ENCODE measurements around the gene NBEA. TPM values are rescaled to one million over a fixed set of nuclear protein-coding genes. Genes with fewer than 3 reads are reported as not detected.

NBEA gene
- total RNA-seq, 3 donors from 2014 or later: 0.19 to 0.58 (median 0.43) TPM

DNA sequence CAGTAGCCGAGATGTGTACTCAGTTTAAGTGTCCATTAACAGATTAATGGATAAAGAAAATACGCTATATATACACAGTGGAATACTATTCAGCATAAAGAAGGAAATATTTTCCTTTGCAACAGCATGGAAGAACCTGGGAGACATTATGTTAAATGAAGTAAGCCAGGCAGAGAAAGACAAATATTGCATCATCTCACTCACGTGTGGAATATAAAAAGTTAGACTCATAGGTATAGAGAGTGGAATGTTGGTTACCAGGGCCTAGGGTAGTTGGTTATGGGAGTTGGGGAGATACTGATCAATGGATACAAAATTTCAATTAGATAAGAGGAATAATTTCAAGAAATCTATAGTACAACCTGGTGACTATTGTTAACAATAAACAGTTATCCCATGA lies 324.3 kb downstream of the NBEA start:
- Mint-ChIP-seq H3K4me1 (ENCODE audit: low read depth) (no peaks in the 10 kb centered on the region), H3K36me3 (ENCODE audit: insufficient read depth) (no peaks in the 10 kb centered on the region), H3K4me3 (no peak overlapping the region), H3K9me3 (peaks cover 14% of the 10 kb centered on the region), H3K27me3 (ENCODE audit: low read depth) (no peaks in the 10 kb centered on the region)
- DNase-seq (no peak), ATAC-seq (no peak)

DNA sequence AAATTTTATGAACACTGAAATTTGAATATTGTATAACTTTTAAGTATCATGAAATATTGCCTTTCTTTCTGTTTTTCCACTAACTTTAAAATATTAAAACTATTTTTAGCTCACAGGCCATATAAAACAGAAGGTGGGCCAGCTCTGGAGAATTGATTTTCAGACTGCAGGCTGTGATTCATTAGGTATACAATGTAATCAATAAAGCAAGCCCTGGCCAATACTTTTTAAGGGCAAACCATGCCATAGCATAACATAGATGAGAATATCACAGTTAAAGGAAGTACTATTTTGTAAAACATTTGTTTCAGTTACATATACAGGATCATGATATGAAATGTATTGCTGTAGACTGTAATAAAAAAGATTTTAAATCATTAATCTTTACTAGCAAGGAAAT lies 336.8 kb downstream of the NBEA start:
- no peaks in the 10 kb centered on the region for H3K27me3 Mint-ChIP-seq (ENCODE audit: low read depth)
- no peak for ATAC-seq
- no peaks in the 10 kb centered on the region for H3K9me3 Mint-ChIP-seq
- H3K4me1 Mint-ChIP-seq (ENCODE audit: low read depth): no peaks in the 10 kb centered on the region
- H3K4me3 Mint-ChIP-seq: no peak overlapping the region
- H3K36me3 Mint-ChIP-seq (ENCODE audit: insufficient read depth): no peaks in the 10 kb centered on the region
- DNase-seq: no peak

DNA sequence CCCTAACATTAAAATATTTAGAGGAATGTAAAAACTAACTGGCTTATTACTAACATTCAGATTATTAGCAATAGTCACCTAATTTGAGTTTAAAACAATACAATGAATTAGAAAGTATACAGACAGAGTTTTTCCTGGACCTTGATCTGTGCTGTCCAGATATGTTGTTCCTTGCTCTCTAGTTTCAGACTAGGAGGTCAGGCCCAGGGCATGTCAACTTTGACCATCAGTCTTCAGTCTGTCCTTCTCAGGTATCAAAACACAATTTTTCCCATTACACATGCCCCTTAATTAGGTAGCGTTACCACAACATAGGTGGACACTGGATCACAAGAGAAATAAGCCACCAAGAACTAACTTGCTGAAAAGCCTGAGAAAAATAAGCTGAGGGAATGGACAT lies 337.4 kb downstream of the NBEA start:
- Mint-ChIP-seq H3K27me3 (ENCODE audit: low read depth) (no peaks in the 10 kb centered on the region), H3K4me3 (no peak overlapping the region), H3K9me3 (no peaks in the 10 kb centered on the region), H3K4me1 (ENCODE audit: low read depth) (no peaks in the 10 kb centered on the region), H3K36me3 (ENCODE audit: insufficient read depth) (no peaks in the 10 kb centered on the region)
- ATAC-seq: no peak
- no peak for DNase-seq

GRCh38 chr13:35283856-35284255 lies 341.8 kb downstream of the NBEA start:
- no peak overlapping the region for H3K4me3 Mint-ChIP-seq
- no peaks in the 10 kb centered on the region for H3K27me3 Mint-ChIP-seq (ENCODE audit: low read depth)
- H3K36me3 Mint-ChIP-seq (ENCODE audit: insufficient read depth): no peaks in the 10 kb centered on the region
- H3K9me3 Mint-ChIP-seq: no peaks in the 10 kb centered on the region
- DNase-seq: no peak
- ATAC-seq: no peak
- H3K4me1 Mint-ChIP-seq (ENCODE audit: low read depth): no peaks in the 10 kb centered on the region

DNA sequence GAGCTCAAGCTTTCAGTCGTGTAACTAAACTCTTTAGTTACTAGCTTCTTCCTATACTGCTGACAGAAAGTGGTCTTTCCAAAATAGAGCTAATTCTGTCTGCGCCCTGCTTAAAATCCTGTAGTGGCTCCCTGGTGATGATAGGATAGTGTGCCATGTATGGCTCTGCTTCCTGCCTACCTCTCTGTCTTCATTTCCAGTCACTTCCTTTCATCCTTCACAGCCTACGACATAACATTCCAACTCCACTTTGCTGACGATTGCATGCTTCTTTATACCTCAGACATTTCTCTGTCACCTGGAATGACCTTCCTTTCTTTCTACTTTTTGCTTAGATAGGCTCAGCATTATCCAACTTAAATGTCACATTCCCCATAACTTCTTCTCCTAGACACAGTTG lies 343.6 kb downstream of the NBEA start:
- DNase-seq (no peak), ATAC-seq (no peak)
- H3K27me3 Mint-ChIP-seq (ENCODE audit: low read depth): no peaks in the 10 kb centered on the region
- H3K4me3 Mint-ChIP-seq: no peak overlapping the region
- H3K4me1 Mint-ChIP-seq (ENCODE audit: low read depth): no peaks in the 10 kb centered on the region
- no peaks in the 10 kb centered on the region for H3K36me3 Mint-ChIP-seq (ENCODE audit: insufficient read depth)
- no peaks in the 10 kb centered on the region for H3K9me3 Mint-ChIP-seq

- DNase-seq: no peak
- no peaks in the 10 kb centered on the region for H3K27me3 Mint-ChIP-seq (ENCODE audit: low read depth)
- H3K9me3 Mint-ChIP-seq: no peaks in the 10 kb centered on the region
- H3K4me1 Mint-ChIP-seq (ENCODE audit: low read depth): no peaks in the 10 kb centered on the region
- no peaks in the 10 kb centered on the region for H3K36me3 Mint-ChIP-seq (ENCODE audit: insufficient read depth)
- no peak overlapping the region for H3K4me3 Mint-ChIP-seq
- no peak for ATAC-seq
Measured at GRCh38 chr13:35292329-35292728, 350.3 kb downstream of the NBEA start.

GRCh38 chr13:35293579-35294226 lies 351.6 kb downstream of the NBEA start:
- DNase-seq: no peak
- Mint-ChIP-seq H3K27me3 (ENCODE audit: low read depth) (no peaks in the 10 kb centered on the region), H3K36me3 (ENCODE audit: insufficient read depth) (no peaks in the 10 kb centered on the region), H3K9me3 (no peaks in the 10 kb centered on the region), H3K4me1 (ENCODE audit: low read depth) (no peaks in the 10 kb centered on the region), H3K4me3 (no peak overlapping the region)
- ATAC-seq: no peak

DNA sequence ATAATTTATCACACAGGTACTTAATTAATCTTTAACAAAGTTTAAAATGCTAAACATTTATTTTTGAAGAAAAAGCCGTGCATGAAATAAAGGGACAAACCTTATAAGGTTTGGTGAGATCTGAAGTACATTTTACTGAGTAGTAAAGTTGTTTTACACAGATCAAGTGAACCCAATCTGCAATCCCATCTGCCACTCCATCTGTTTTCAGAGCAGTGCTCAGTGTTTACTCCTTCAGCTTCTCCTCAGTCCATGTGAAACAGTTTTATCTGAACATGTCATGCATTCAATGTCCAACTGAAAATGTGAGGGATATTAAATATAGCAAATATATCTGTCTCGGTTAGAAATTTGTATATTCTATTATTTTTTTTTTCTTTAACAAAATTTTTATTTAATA lies 367.6 kb downstream of the NBEA start:
- no peaks in the 10 kb centered on the region for H3K27me3 Mint-ChIP-seq (ENCODE audit: low read depth)
- no peak for ATAC-seq
- H3K36me3 Mint-ChIP-seq (ENCODE audit: insufficient read depth): no peaks in the 10 kb centered on the region
- H3K9me3 Mint-ChIP-seq: no peaks in the 10 kb centered on the region
- no peaks in the 10 kb centered on the region for H3K4me1 Mint-ChIP-seq (ENCODE audit: low read depth)
- no peak overlapping the region for H3K4me3 Mint-ChIP-seq
- DNase-seq: no peak

- no peak overlapping the region for H3K4me3 Mint-ChIP-seq
- H3K36me3 Mint-ChIP-seq (ENCODE audit: insufficient read depth): no peaks in the 10 kb centered on the region
- no peak for DNase-seq
- H3K4me1 Mint-ChIP-seq (ENCODE audit: low read depth): no peaks in the 10 kb centered on the region
- no peak for ATAC-seq
- peaks cover 7% of the 10 kb centered on the region for H3K9me3 Mint-ChIP-seq
- H3K27me3 Mint-ChIP-seq (ENCODE audit: low read depth): no peaks in the 10 kb centered on the region
Measured at GRCh38 chr13:35332134-35332533, 390.1 kb downstream of the NBEA start.

- Mint-ChIP-seq H3K9me3 (peaks cover 13% of the 10 kb centered on the region), H3K4me1 (ENCODE audit: low read depth) (no peaks in the 10 kb centered on the region), H3K36me3 (ENCODE audit: insufficient read depth) (no peaks in the 10 kb centered on the region), H3K4me3 (no peak overlapping the region), H3K27me3 (ENCODE audit: low read depth) (no peaks in the 10 kb centered on the region)
- ATAC-seq (no peak), DNase-seq (no peak)
Measured at GRCh38 chr13:35333157-35333556, 391.1 kb downstream of the NBEA start.

DNA sequence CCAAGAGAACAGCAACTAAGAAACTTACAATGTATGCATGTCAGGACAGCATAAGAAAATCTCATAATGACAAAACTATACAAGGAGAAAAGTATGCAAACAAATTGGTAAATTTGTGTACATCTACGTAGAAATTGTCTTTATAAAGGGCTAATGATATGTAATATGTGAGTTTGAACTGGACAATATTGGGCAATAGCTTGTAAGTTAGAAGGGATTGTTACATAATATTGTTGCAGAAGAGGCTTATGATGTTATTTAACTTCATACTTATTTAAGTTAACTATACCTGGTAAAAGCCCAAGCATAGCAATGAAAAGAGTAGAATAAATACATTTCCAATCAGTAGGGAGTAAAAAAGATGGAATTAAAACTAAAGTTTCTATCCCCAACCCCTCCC lies 400.4 kb downstream of the NBEA start:
- Mint-ChIP-seq H3K4me3 (no peak overlapping the region), H3K27me3 (ENCODE audit: low read depth) (no peaks in the 10 kb centered on the region), H3K9me3 (peaks cover 5% of the 10 kb centered on the region), H3K36me3 (ENCODE audit: insufficient read depth) (no peaks in the 10 kb centered on the region), H3K4me1 (ENCODE audit: low read depth) (no peaks in the 10 kb centered on the region)
- ATAC-seq: no peak
- no peak for DNase-seq

DNA sequence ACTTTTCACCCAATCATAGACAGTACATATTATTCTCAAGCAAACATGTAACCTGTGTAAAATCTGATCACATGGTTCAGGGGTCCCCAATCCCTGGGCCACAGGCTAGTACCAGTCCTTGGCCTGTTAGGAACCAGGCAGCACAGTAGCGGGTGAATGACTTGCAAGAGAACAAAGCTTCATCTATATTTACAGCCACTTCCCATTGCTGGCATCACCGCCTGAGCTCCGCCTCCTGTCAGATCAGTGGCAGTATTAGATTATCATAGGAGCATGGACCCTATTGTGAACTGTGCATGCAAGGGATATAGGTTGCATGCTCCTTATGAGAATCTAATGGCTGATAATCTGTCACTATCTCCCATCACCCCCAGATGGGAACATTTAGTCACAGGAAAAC lies 401.3 kb downstream of the NBEA start:
- Mint-ChIP-seq H3K27me3 (ENCODE audit: low read depth) (no peaks in the 10 kb centered on the region), H3K4me3 (no peak overlapping the region), H3K36me3 (ENCODE audit: insufficient read depth) (no peaks in the 10 kb centered on the region), H3K9me3 (no peaks in the 10 kb centered on the region), H3K4me1 (ENCODE audit: low read depth) (no peaks in the 10 kb centered on the region)
- ATAC-seq (no peak), DNase-seq (no peak)

DNA sequence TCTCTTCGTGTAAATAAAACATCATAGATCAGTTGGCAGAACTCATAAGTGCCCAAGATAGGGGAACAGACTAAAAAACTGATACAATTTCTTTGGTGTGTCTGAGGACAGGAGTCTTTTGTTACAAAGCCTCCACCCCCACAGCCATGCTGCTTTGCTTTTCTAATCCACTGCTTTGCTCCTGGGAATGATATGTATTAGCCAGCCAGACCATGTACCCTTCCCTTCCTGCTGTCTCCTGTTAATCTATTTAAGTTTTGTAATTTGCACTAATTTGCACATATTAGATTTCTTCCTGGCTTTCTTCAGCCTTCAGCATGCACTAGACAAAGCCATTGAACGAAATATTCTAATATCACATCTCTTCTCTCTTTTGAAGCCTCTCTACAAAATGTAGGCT lies 403.9 kb downstream of the NBEA start:
- no peaks in the 10 kb centered on the region for H3K4me1 Mint-ChIP-seq (ENCODE audit: low read depth)
- H3K9me3 Mint-ChIP-seq: no peaks in the 10 kb centered on the region
- ATAC-seq: no peak
- DNase-seq: no peak
- H3K4me3 Mint-ChIP-seq: no peak overlapping the region
- no peaks in the 10 kb centered on the region for H3K36me3 Mint-ChIP-seq (ENCODE audit: insufficient read depth)
- H3K27me3 Mint-ChIP-seq (ENCODE audit: low read depth): no peaks in the 10 kb centered on the region

GRCh38 chr13:35346494-35346893 lies 404.4 kb downstream of the NBEA start:
- H3K9me3 Mint-ChIP-seq: no peaks in the 10 kb centered on the region
- no peaks in the 10 kb centered on the region for H3K36me3 Mint-ChIP-seq (ENCODE audit: insufficient read depth)
- H3K27me3 Mint-ChIP-seq (ENCODE audit: low read depth): no peaks in the 10 kb centered on the region
- no peak for ATAC-seq
- H3K4me1 Mint-ChIP-seq (ENCODE audit: low read depth): no peaks in the 10 kb centered on the region
- H3K4me3 Mint-ChIP-seq: no peak overlapping the region
- DNase-seq: no peak

DNA sequence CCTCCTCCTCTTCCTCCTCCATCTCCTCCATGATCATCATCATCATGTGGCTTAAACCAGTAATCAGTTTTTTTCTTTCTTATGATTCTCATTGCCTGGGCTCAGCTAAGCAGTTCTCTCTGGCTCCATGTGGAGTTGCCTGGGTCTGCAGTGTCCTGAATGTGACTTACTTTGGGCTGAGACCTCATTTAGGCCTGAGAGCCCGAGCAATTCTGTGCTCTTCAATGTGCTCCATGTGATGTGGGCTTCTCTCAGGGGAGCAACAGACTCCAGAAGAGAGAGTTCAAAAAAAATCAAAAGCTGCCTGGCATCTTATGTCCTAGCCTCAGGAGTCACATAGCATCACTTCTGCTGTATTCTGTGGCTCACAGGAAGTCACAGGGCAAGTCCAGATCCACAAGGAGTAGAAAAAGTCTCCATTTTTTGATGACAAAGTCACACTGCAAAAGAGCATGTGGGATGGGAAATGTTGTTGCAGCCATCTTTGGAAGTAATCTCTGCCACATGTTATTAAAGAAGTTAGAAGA lies 405.7 kb downstream of the NBEA start:
- no peaks in the 10 kb centered on the region for H3K4me1 Mint-ChIP-seq (ENCODE audit: low read depth)
- DNase-seq (no peak), ATAC-seq (no peak)
- no peak overlapping the region for H3K4me3 Mint-ChIP-seq
- H3K9me3 Mint-ChIP-seq: no peaks in the 10 kb centered on the region
- no peaks in the 10 kb centered on the region for H3K36me3 Mint-ChIP-seq (ENCODE audit: insufficient read depth)
- H3K27me3 Mint-ChIP-seq (ENCODE audit: low read depth): no peaks in the 10 kb centered on the region

DNA sequence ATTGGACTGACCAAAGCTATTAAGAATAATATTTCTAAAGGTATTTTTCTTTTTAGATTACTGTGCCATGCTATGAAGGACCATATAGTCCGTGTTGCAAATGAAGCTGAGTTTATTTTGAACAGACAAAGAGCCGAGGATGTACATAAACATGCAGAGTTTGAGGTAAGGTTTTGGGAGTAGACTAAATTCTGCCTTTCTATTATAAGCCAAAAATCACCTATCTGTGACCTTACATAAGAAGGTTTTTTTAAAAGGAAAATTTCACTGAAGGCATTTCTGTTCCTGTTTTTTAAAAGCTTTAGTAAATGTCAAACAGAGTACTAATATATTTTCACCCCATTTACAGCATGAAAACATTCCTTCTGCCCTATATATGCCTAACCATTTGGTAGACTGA lies 407.0 kb downstream of the NBEA start:
- H3K36me3 Mint-ChIP-seq (ENCODE audit: insufficient read depth): no peaks in the 10 kb centered on the region
- no peaks in the 10 kb centered on the region for H3K9me3 Mint-ChIP-seq
- no peaks in the 10 kb centered on the region for H3K4me1 Mint-ChIP-seq (ENCODE audit: low read depth)
- H3K27me3 Mint-ChIP-seq (ENCODE audit: low read depth): no peaks in the 10 kb centered on the region
- no peak for DNase-seq
- ATAC-seq: no peak
- no peak overlapping the region for H3K4me3 Mint-ChIP-seq

Data from activated T-cell treated with anti-CD3 and anti-CD28 coated beads, Interleukin-2, amount 50 U/mL, for 4 hours (primary cell).